Breast epithelium (tissue), 3 donors: ENCODE results near the gene SUPT20HL2.

ENCODE experiments used
- POLR2A ChIP-seq: fragments of 450-650 bp; IDR thresholded peaks from one replicate; pipeline ENCODE4 v1.6.1; 2016; ENCODE audit warnings: antibody characterized with exemption, mild to moderate bottlenecking, moderate library complexity
- TF ChIP-seq, protein P1 (sequence below), 3 donors: fragments of 450-650 bp; IDR thresholded peaks; one replicate each; pipeline ENCODE4 v1.5.1; 2016 to 2017; ENCODE audit warnings: antibody characterized with exemption in 3 of 3, mild to moderate bottlenecking in 3 of 3, moderate library complexity in 3 of 3

GRCh38 chrX:24314019-24314635, at the start of gene SUPT20HL2:
- TF ChIP-seq, protein P1, sequence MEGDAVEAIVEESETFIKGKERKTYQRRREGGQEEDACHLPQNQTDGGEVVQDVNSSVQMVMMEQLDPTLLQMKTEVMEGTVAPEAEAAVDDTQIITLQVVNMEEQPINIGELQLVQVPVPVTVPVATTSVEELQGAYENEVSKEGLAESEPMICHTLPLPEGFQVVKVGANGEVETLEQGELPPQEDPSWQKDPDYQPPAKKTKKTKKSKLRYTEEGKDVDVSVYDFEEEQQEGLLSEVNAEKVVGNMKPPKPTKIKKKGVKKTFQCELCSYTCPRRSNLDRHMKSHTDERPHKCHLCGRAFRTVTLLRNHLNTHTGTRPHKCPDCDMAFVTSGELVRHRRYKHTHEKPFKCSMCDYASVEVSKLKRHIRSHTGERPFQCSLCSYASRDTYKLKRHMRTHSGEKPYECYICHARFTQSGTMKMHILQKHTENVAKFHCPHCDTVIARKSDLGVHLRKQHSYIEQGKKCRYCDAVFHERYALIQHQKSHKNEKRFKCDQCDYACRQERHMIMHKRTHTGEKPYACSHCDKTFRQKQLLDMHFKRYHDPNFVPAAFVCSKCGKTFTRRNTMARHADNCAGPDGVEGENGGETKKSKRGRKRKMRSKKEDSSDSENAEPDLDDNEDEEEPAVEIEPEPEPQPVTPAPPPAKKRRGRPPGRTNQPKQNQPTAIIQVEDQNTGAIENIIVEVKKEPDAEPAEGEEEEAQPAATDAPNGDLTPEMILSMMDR (IDR thresholded peaks at IDR 0.05) = no peak
- no peak for TF ChIP-seq POLR2A
